Inflammatory macrophage (primary cell): ENCODE measurements around the gene SMCO2.

ENCODE experiments used
- DNase-seq, 2 donors: peaks; one replicate each; pipeline ENCODE4 v3.0.0-alpha.2; 2020 to 2022

The SMCO2 gene

GRCh38 chr12:27455589-27455988, 9.1 kb downstream of the SMCO2 start:
- DNase-seq, result no peak

GRCh38 chr12:27456618-27457017, 10.1 kb downstream of the SMCO2 start:
- no peak for DNase-seq

- peak in 1 of 2 donors; percentile 32 for DNase-seq
Observed at GRCh38 chr12:27460471-27460978, 14.0 kb downstream of the SMCO2 start.

- no peak for DNase-seq
Observed at GRCh38 chr12:27462151-27462694, 15.7 kb downstream of the SMCO2 start.

GRCh38 chr12:27462851-27463250, 16.3 kb downstream of the SMCO2 start:
- DNase-seq, result no peak

- DNase-seq, result no peak
Observed at GRCh38 chr12:27463511-27464219, 17.1 kb downstream of the SMCO2 start.

GRCh38 chr12:27464220-27464554, 17.7 kb downstream of the SMCO2 start:
- DNase-seq, result peak in 1 of 2 donors; percentile 55

GRCh38 chr12:27467641-27468040, 21.1 kb downstream of the SMCO2 start:
- DNase-seq, result no peak

GRCh38 chr12:27468241-27468640, 21.7 kb downstream of the SMCO2 start:
- DNase-seq, result no peak

- no peak for DNase-seq
Observed at GRCh38 chr12:27469176-27469736, 22.7 kb downstream of the SMCO2 start.

GRCh38 chr12:27472604-27473003, 26.1 kb downstream of the SMCO2 start:
- DNase-seq, result no peak

- DNase-seq, result no peak
Observed at GRCh38 chr12:27474344-27474743, 27.8 kb downstream of the SMCO2 start.

- DNase-seq, result no peak
Observed at GRCh38 chr12:27477049-27477448, 30.5 kb downstream of the SMCO2 start.

GRCh38 chr12:27478949-27479348, 32.4 kb downstream of the SMCO2 start:
- DNase-seq, result no peak

GRCh38 chr12:27480016-27480415, 33.5 kb downstream of the SMCO2 start:
- peak; percentile 38 to 47 for DNase-seq

- DNase-seq, result no peak
Observed at GRCh38 chr12:27486961-27487360, 40.4 kb downstream of the SMCO2 start.

GRCh38 chr12:27488479-27488878, 41.9 kb downstream of the SMCO2 start:
- no peak for DNase-seq

- DNase-seq, result no peak
Observed at GRCh38 chr12:27491226-27491625, 44.7 kb downstream of the SMCO2 start.

- DNase-seq, result no peak
Observed at GRCh38 chr12:27493260-27493940, 46.9 kb downstream of the SMCO2 start.

GRCh38 chr12:27497446-27497845, 50.9 kb downstream of the SMCO2 start:
- no peak for DNase-seq

GRCh38 chr12:27498149-27498548, 51.6 kb downstream of the SMCO2 start:
- no peak for DNase-seq

GRCh38 chr12:27498761-27499160, 52.2 kb downstream of the SMCO2 start:
- no peak for DNase-seq

GRCh38 chr12:27499377-27499776, 52.8 kb downstream of the SMCO2 start:
- DNase-seq, result no peak

GRCh38 chr12:27500546-27500945, 54.0 kb downstream of the SMCO2 start:
- DNase-seq, result no peak
